Measurements from ENCODE around the gene PRKCG.

DNA sequence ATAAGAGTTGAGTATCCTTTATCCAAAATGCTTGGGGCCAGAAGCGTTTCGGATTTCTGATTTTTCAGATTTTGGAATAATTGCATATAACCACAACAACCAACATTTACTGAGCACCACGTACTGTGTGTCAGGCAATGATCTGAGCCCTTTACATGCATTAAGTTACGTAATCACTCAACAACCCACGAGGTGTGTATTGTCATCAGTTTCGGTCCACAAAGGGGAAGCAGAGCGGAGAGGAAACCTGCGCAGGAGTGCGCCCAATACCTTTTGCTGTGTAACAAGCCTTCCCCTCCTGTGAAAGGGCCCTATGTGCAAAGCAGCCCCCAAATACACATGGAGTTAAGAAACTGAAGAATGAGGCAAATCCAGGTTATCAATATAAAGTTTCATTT, 37.1 kb upstream of the PRKCG start:
- TF ChIP-seq EZH2 (IDR thresholded peaks at IDR 0.05; ENCODE audit: borderline replicate concordance) = no peak
- TF ChIP-seq, protein P1, sequence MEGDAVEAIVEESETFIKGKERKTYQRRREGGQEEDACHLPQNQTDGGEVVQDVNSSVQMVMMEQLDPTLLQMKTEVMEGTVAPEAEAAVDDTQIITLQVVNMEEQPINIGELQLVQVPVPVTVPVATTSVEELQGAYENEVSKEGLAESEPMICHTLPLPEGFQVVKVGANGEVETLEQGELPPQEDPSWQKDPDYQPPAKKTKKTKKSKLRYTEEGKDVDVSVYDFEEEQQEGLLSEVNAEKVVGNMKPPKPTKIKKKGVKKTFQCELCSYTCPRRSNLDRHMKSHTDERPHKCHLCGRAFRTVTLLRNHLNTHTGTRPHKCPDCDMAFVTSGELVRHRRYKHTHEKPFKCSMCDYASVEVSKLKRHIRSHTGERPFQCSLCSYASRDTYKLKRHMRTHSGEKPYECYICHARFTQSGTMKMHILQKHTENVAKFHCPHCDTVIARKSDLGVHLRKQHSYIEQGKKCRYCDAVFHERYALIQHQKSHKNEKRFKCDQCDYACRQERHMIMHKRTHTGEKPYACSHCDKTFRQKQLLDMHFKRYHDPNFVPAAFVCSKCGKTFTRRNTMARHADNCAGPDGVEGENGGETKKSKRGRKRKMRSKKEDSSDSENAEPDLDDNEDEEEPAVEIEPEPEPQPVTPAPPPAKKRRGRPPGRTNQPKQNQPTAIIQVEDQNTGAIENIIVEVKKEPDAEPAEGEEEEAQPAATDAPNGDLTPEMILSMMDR (IDR thresholded peaks at IDR 0.05; ENCODE audit: poor library complexity) = no peak

Data from hepatocyte (in vitro differentiated cells).